ENCODE data around the gene CDIP1.

- TF ChIP-seq SUZ12 (IDR thresholded peaks at IDR 0.05) (no peak), ELF4 (IDR thresholded peaks at IDR 0.05) (no peak), TARDBP (IDR thresholded peaks at IDR 0.05) (no peak), HDGF (IDR thresholded peaks at IDR 0.05; ENCODE audit: borderline replicate concordance) (no peak), BHLHE40 (IDR thresholded peaks at IDR 0.05; ENCODE audit: borderline replicate concordance) (no peak), SP1 (IDR thresholded peaks at IDR 0.05) (no peak), NFRKB (IDR thresholded peaks at IDR 0.05) (no peak), FOXA1 (IDR thresholded peaks at IDR 0.05) (no peak), ZNF384 (IDR thresholded peaks at IDR 0.05) (no peak), FOXK2 (IDR thresholded peaks at IDR 0.05) (no peak), PKNOX1 (IDR thresholded peaks at IDR 0.05) (no peak), ARNT (IDR thresholded peaks at IDR 0.05) (no peak)
Measured at GRCh38 chr16:4576008-4576407, 37.4 kb upstream of the CDIP1 start.
